Astrocyte (in vitro differentiated cells and primary cell): ENCODE measurements around the gene CCDC187. TPM values are rescaled to one million over a fixed set of nuclear protein-coding genes. Genes with fewer than 3 reads are reported as not detected.

Experiments used
- DNase-seq: peaks from one replicate; pipeline ENCODE4 v3.0.0-alpha.2; 2010; ENCODE audit warnings: low read depth
- FAIRE-seq: peaks from 2 replicates; lab custom pipeline; 2011; peaks lifted over from hg19 to GRCh38; lab: Jason Lieb, UNC
- H2AFZ ChIP-seq: 2 replicates; pipeline ENCODE4 v1.6.0; 2012; ENCODE audit warnings: low read depth, low read length, inconsistent platforms
- H3K27ac ChIP-seq: 2 replicates; pipeline ENCODE4 v1.5.1; 2011; ENCODE audit warnings: low read depth, low read length, inconsistent platforms
- H3K27me3 ChIP-seq: 2 replicates; pipeline ENCODE4 v1.6.0; 2011; ENCODE audit warnings: low read length, inconsistent platforms; ENCODE audit not compliant: insufficient read depth
- H3K36me3 ChIP-seq: 2 replicates; pipeline ENCODE4 v1.5.1; 2011; ENCODE audit warnings: low read length, inconsistent platforms; ENCODE audit not compliant: insufficient read depth
- H3K4me1 ChIP-seq: 2 replicates; pipeline ENCODE4 v1.5.1; 2011; ENCODE audit warnings: low read length, inconsistent platforms; ENCODE audit not compliant: insufficient read depth
- H3K4me2 ChIP-seq: 2 replicates; pipeline ENCODE4 v1.6.0; 2012; ENCODE audit warnings: low read length, inconsistent platforms
- H3K4me3 ChIP-seq: 2 replicates; pipeline ENCODE4 v1.5.1; 2011; ENCODE audit warnings: low read depth, mild to moderate bottlenecking, low read length, inconsistent platforms; ENCODE audit not compliant: insufficient read depth
- H3K79me2 ChIP-seq: 2 replicates; pipeline ENCODE4 v1.6.0; 2012; ENCODE audit warnings: mild to moderate bottlenecking, low read length, inconsistent platforms; ENCODE audit not compliant: insufficient read depth
- H3K9ac ChIP-seq: 2 replicates; pipeline ENCODE4 v1.6.0; 2012; ENCODE audit warnings: mild to moderate bottlenecking, low read length, inconsistent platforms
- H3K9me3 ChIP-seq: 2 replicates; pipeline ENCODE4 v1.5.1; 2012; ENCODE audit warnings: low read depth, mild to moderate bottlenecking, low read length, inconsistent platforms; ENCODE audit not compliant: insufficient read depth
- H4K20me1 ChIP-seq: 2 replicates; pipeline ENCODE4 v1.6.0; 2012; ENCODE audit warnings: low read length, inconsistent platforms; ENCODE audit not compliant: insufficient read depth
- H3K27ac Mint-ChIP-seq: one replicate; pipeline ENCODE4 v1.8.0; 2021; ENCODE audit warnings: mild to moderate bottlenecking, mixed read lengths; ENCODE audit not compliant: unreplicated experiment
- H3K27me3 Mint-ChIP-seq: one replicate; pipeline ENCODE4 v1.8.0; 2021; ENCODE audit warnings: low read depth, mixed read lengths; ENCODE audit not compliant: unreplicated experiment
- H3K36me3 Mint-ChIP-seq: one replicate; pipeline ENCODE4 v1.8.0; 2021; ENCODE audit warnings: low read depth, mixed read lengths; ENCODE audit not compliant: unreplicated experiment
- H3K4me1 Mint-ChIP-seq: one replicate; pipeline ENCODE4 v1.8.0; 2021; ENCODE audit warnings: low read depth, mixed read lengths; ENCODE audit not compliant: unreplicated experiment
- H3K4me3 Mint-ChIP-seq: one replicate; pipeline ENCODE4 v1.8.0; 2021; ENCODE audit warnings: mild to moderate bottlenecking, moderate library complexity, mixed read lengths; ENCODE audit not compliant: unreplicated experiment
- H3K9me3 Mint-ChIP-seq: one replicate; pipeline ENCODE4 v1.8.0; 2021; ENCODE audit warnings: mild to moderate bottlenecking, mixed read lengths; ENCODE audit not compliant: unreplicated experiment
- EZH2 ChIP-seq: IDR thresholded peaks from 2 replicates; pipeline ENCODE4 v1.6.1; 2012; ENCODE audit warnings: mild to moderate bottlenecking, low read length, inconsistent platforms; ENCODE audit not compliant: insufficient read depth
- total RNA-seq: library from RNA; stranded (reverse); gene quantifications from 2 replicates; pipeline ENCODE4 v1.2.1, GENCODE V29; 2021
- TF ChIP-seq, protein P1 (sequence below): IDR thresholded peaks from 2 replicates; pipeline ENCODE4 v1.5.1; 2011; ENCODE audit warnings: low read depth, mild to moderate bottlenecking, inconsistent platforms, low read length, moderate library complexity; ENCODE audit not compliant: insufficient read depth

CCDC187 gene
- total RNA-seq, 1 donor from 2014 or later: 0.09 TPM

DNA sequence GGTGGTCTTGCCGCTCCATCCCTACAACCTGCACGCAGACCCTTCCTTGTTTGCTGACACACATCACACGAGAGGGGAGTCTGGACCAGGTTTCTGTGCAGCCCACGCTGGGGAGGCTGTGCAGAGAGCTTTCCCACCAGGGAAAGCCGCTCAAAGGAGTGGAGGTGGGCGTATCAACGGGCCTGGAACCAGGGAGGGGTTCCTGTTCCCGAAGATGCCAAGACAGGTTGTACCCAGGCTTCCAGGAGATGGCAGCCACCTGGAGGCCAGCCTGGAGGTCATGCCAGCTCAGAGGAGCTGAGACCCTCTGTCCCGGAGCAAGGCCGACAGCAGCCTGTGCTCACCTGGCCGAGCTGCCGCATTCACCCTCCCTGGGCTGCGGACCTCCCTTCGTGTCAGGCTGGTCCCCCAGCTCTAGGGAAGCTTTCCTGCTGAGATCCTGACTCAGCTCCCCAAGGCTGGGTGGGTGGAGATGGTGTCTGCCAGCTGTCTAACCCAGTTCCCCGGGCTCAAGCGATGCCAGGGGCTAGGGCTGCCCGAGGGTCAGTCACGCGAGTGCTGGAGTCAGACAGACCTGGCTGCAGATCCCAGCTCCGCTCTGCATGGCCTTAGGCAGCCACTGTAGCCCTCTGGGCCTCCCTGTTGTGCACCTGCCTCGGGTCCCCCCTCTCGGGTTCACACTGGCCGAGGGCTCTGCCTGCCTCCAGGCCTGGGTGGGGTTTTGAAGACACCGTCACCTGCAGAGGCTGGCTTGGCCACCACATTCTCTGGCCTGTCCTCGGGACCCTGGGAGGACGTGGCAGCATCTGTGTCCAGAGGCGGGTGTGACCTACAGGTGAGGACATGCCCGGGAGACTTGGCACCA is 29.7 kb downstream of the CCDC187 start:
- H3K4me3 Mint-ChIP-seq: no peak overlapping the region
- H3K27ac ChIP-seq: no peak overlapping the region
- H3K27me3 ChIP-seq: peaks cover 21% of the 10 kb centered on the region
- H2AFZ ChIP-seq: no peak overlapping the region
- H3K9ac ChIP-seq: no peak overlapping the region
- FAIRE-seq (no peak), DNase-seq (no peak)
- no peak overlapping the region for H3K4me3 ChIP-seq
- no peaks in the 10 kb centered on the region for H3K36me3 ChIP-seq
- H3K4me1 ChIP-seq: no peaks in the 10 kb centered on the region
- peaks cover 3% of the 10 kb centered on the region for H3K9me3 Mint-ChIP-seq
- H3K4me1 Mint-ChIP-seq: no peaks in the 10 kb centered on the region
- H3K79me2 ChIP-seq: no peaks in the 10 kb centered on the region
- H3K9me3 ChIP-seq: no peaks in the 10 kb centered on the region
- H4K20me1 ChIP-seq: no peaks in the 10 kb centered on the region
- peaks cover 29% of the 10 kb centered on the region for H3K27me3 Mint-ChIP-seq
- TF ChIP-seq EZH2: no peak
- TF ChIP-seq, protein P1, sequence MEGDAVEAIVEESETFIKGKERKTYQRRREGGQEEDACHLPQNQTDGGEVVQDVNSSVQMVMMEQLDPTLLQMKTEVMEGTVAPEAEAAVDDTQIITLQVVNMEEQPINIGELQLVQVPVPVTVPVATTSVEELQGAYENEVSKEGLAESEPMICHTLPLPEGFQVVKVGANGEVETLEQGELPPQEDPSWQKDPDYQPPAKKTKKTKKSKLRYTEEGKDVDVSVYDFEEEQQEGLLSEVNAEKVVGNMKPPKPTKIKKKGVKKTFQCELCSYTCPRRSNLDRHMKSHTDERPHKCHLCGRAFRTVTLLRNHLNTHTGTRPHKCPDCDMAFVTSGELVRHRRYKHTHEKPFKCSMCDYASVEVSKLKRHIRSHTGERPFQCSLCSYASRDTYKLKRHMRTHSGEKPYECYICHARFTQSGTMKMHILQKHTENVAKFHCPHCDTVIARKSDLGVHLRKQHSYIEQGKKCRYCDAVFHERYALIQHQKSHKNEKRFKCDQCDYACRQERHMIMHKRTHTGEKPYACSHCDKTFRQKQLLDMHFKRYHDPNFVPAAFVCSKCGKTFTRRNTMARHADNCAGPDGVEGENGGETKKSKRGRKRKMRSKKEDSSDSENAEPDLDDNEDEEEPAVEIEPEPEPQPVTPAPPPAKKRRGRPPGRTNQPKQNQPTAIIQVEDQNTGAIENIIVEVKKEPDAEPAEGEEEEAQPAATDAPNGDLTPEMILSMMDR: no peak
- no peak overlapping the region for H3K27ac Mint-ChIP-seq
- no peak overlapping the region for H3K4me2 ChIP-seq
- H3K36me3 Mint-ChIP-seq: no peaks in the 10 kb centered on the region

DNA sequence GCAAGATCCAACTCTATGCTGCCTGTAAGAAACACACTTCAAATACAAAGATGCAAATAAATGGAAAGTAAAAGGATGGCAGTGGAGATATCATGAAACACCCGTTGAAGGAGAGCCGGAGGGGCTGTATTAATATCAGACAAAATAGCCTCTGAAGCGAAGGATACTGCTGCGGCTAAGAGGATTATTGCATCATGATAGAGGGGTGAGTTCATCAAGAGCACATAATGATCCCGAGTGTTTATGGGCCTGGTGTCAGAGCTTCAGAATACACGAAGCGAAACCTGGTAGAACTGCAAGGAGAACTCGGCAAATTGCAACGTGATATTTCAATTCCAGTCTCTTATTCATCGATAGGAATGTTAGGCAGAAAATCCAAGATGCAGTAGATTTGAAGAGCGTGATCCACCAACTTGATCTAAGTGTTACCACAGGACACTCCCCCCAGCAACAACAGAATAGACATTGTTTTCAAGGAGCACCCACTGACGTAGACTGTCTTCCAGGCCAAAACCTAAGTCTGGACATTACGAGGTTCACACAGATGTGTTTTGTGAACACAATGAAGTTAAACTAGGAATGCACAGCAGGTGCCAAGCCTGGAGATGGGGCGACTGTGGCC is 30.5 kb downstream of the CCDC187 start:
- TF ChIP-seq, protein P1: no peak
- TF ChIP-seq EZH2: no peak
- H3K4me3 Mint-ChIP-seq: no peak overlapping the region
- no peaks in the 10 kb centered on the region for H3K36me3 ChIP-seq
- H3K27me3 Mint-ChIP-seq: peaks cover 29% of the 10 kb centered on the region
- no peak overlapping the region for H3K27ac Mint-ChIP-seq
- FAIRE-seq (no peak), DNase-seq (no peak)
- H3K9me3 ChIP-seq: no peaks in the 10 kb centered on the region
- H4K20me1 ChIP-seq: no peaks in the 10 kb centered on the region
- H3K4me1 Mint-ChIP-seq: no peaks in the 10 kb centered on the region
- peaks cover 3% of the 10 kb centered on the region for H3K9me3 Mint-ChIP-seq
- H3K9ac ChIP-seq: no peak overlapping the region
- peaks cover 23% of the 10 kb centered on the region for H3K27me3 ChIP-seq
- no peak overlapping the region for H3K27ac ChIP-seq
- H3K79me2 ChIP-seq: no peaks in the 10 kb centered on the region
- no peaks in the 10 kb centered on the region for H3K36me3 Mint-ChIP-seq
- H2AFZ ChIP-seq: no peak overlapping the region
- H3K4me2 ChIP-seq: no peak overlapping the region
- no peak overlapping the region for H3K4me3 ChIP-seq
- no peaks in the 10 kb centered on the region for H3K4me1 ChIP-seq
